ENCODE measurements around the gene OR10A6. TPM values are rescaled to one million over a fixed set of nuclear protein-coding genes. Genes with fewer than 3 reads are reported as not detected.

Gene OR10A6
- not detected for total RNA-seq
- not detected for polyA plus RNA-seq (2013, experiment 1 of 2)
- polyA plus RNA-seq (2013, experiment 2 of 2), result not detected
- total RNA-seq, result 0 to 0.08 (median 0) reads per million in 172 experiments

GRCh38 chr11:7931168-7931567, at the start of gene OR10A6:
Gene OR10A6, minus strand, starts transcription at chr11:7931268. Its CDS starts 2,606 bp downstream, at chr11:7928662.
- H3K27ac Mint-ChIP-seq, result no peak within 1 kb of the TSS
- no peaks in the 10 kb centered on the region for H3K36me3 ChIP-seq (ENCODE audit: insufficient read depth, low read length)
- intact Hi-C loops (cut with DNase I, micrococcal nuclease), result no loop called here
- H3K9me3 ChIP-seq (ENCODE audit: control insufficient read depth in 1 of 2, insufficient read depth in 1 of 2, low read length in 2 of 2), result peaks cover 0 to 2% of the 10 kb centered on the region in 2 experiments
- ChIA-PET POLR2A (no interaction called here), CTCF (no interaction called here)
- no peak within 1 kb of the TSS for H3K4me3 ChIP-seq (ENCODE audit: low read length)
- peaks cover under 1 to 3% of the 10 kb centered on the region in 2 experiments for H3K27me3 ChIP-seq (ENCODE audit: control insufficient read depth in 1 of 2, insufficient read depth in 2 of 2, low read length in 2 of 2)
- no peaks in the 10 kb centered on the region for H3K36me3 Mint-ChIP-seq (ENCODE audit: low read depth)
- no peak for TF ChIP-seq CTCF (IDR thresholded peaks at IDR 0.05)
- ATAC-seq (ENCODE audit: poor library complexity) (no peak), DNase-seq (no peak)
- H3K4me1 ChIP-seq (ENCODE audit: insufficient read depth, low read length), result no peaks in the 10 kb centered on the region
- no peaks in the 10 kb centered on the region for H3K9me3 Mint-ChIP-seq
- H3K27ac ChIP-seq (ENCODE audit: low read depth in 1 of 2, low read length in 2 of 2), result no peak within 1 kb of the TSS
- H3K4me3 Mint-ChIP-seq, result no peak within 1 kb of the TSS
- H3K27me3 Mint-ChIP-seq, result peaks cover 52% of the 10 kb centered on the region
- no peaks in the 10 kb centered on the region for H3K4me1 Mint-ChIP-seq (ENCODE audit: low read depth)

- H3K36me3 Mint-ChIP-seq (ENCODE audit: low read depth), result no peaks in the 10 kb centered on the region
- no peaks in the 10 kb centered on the region for H3K4me1 Mint-ChIP-seq (ENCODE audit: low read depth)
- H3K27me3 Mint-ChIP-seq, result peaks cover 9% of the 10 kb centered on the region
- Histone ChIP-seq H3K27ac (ENCODE audit: low read depth in 1 of 2, low read length in 2 of 2) (no peak overlapping the region), H3K27me3 (ENCODE audit: control insufficient read depth in 1 of 2, insufficient read depth in 2 of 2, low read length in 2 of 2) (no peaks in the 10 kb centered on the region), H3K4me3 (ENCODE audit: low read length) (no peak overlapping the region), H3K36me3 (ENCODE audit: insufficient read depth, low read length) (no peaks in the 10 kb centered on the region), H3K4me1 (ENCODE audit: insufficient read depth, low read length) (no peaks in the 10 kb centered on the region), H3K9me3 (ENCODE audit: control insufficient read depth in 1 of 2, insufficient read depth in 1 of 2, low read length in 2 of 2) (no peaks in the 10 kb centered on the region)
- no peaks in the 10 kb centered on the region for H3K9me3 Mint-ChIP-seq
- H3K27ac Mint-ChIP-seq, result no peak overlapping the region
- no peak for DNase-seq
- ATAC-seq (ENCODE audit: poor library complexity), result no peak
- ChIA-PET CTCF (interaction anchor here (1.3 kb wide), 1 partner anchor 9 kb away, joined by 4 read pairs; the partner anchor contains the start of gene EIF3F), POLR2A (interaction anchor here (1.4 kb wide), 1 partner anchor 10 kb away, joined by 4 read pairs; the partner anchor contains the start of gene EIF3F)
- intact Hi-C loops (cut with DNase I, micrococcal nuclease), result no loop called here
- H3K4me3 Mint-ChIP-seq, result no peak overlapping the region
- TF ChIP-seq CTCF (IDR thresholded peaks at IDR 0.05), result no peak
Measured at GRCh38 chr11:7977232-7977917, 46.3 kb upstream of the OR10A6 start.

- Mint-ChIP-seq H3K27me3 (peaks cover 19% of the 10 kb centered on the region), H3K4me1 (ENCODE audit: low read depth) (no peaks in the 10 kb centered on the region), H3K4me3 (no peak overlapping the region), H3K36me3 (ENCODE audit: low read depth) (no peaks in the 10 kb centered on the region), H3K9me3 (no peaks in the 10 kb centered on the region), H3K27ac (no peak overlapping the region)
- no peaks in the 10 kb centered on the region for H3K4me1 ChIP-seq (ENCODE audit: insufficient read depth, low read length)
- TF ChIP-seq CTCF (IDR thresholded peaks at IDR 0.05), result no peak
- H3K36me3 ChIP-seq (ENCODE audit: insufficient read depth, low read length), result no peaks in the 10 kb centered on the region
- DNase-seq (no peak), ATAC-seq (ENCODE audit: poor library complexity) (no peak)
- H3K9me3 ChIP-seq (ENCODE audit: control insufficient read depth in 1 of 2, insufficient read depth in 1 of 2, low read length in 2 of 2), result no peaks in the 10 kb centered on the region
- POLR2A ChIA-PET, result no interaction called here
- no peak overlapping the region for H3K4me3 ChIP-seq (ENCODE audit: low read length)
- H3K27me3 ChIP-seq (ENCODE audit: control insufficient read depth in 1 of 2, insufficient read depth in 2 of 2, low read length in 2 of 2), result no peaks in the 10 kb centered on the region
- CTCF ChIA-PET, result no interaction called here
- intact Hi-C loops (cut with DNase I, micrococcal nuclease), result no loop called here
- H3K27ac ChIP-seq (ENCODE audit: low read depth in 1 of 2, low read length in 2 of 2), result no peak overlapping the region
Measured at GRCh38 chr11:7974668-7975067, 43.6 kb upstream of the OR10A6 start.
